Transverse colon (tissue), 4 donors: ENCODE data around the gene PTPRF. TPM values are rescaled to one million over a fixed set of nuclear protein-coding genes. Genes with fewer than 3 reads are reported as not detected.
A peak's percentile ranks its signal among the peaks of the same experiment; 100 is the strongest.

Source experiments
- DNase-seq: peaks from one replicate; pipeline ENCODE4 v3.0.0-alpha.2; 2019
- H3K27ac ChIP-seq, 4 donors: fragments of 200-600 bp; sonication (generic); 2 replicates each; pipeline ENCODE4 v1.5.1; 2016 to 2018; ENCODE audit warnings: inconsistent platforms in 4 of 4
- H3K27me3 ChIP-seq: fragments of 200-600 bp; sonication (generic); 2 replicates; pipeline ENCODE4 v1.5.1; 2017; ENCODE audit warnings: inconsistent platforms
- H3K36me3 ChIP-seq, 4 donors: fragments of 200-600 bp; sonication (generic); 2 replicates each; pipeline ENCODE4 v1.5.1; 2017 to 2019; ENCODE audit warnings: inconsistent platforms in 4 of 4
- H3K4me1 ChIP-seq, 4 donors: fragments of 200-600 bp; sonication (generic); 2 replicates each; pipeline ENCODE4 v1.5.1; 2017 to 2020; ENCODE audit warnings: inconsistent platforms in 4 of 4
- H3K4me3 ChIP-seq, 4 donors: fragments of 200-600 bp; sonication (generic); 1 replicate in 1 of 4; 2 replicates in 3 of 4; pipeline versions ENCODE4 v1.5.1 to v1.6.1; 2017 to 2019; ENCODE audit warnings: inconsistent platforms in 4 of 4
- H3K9me3 ChIP-seq, 2 donors: fragments of 200-600 bp; sonication (generic); 2 replicates each; pipeline ENCODE4 v1.5.1; 2017 to 2019; ENCODE audit warnings: inconsistent platforms in 2 of 2
- EP300 ChIP-seq: sonication (generic); formaldehyde crosslinking; IDR thresholded peaks from one replicate; pipeline ENCODE4 v1.6.1; 2017; ENCODE audit warnings: antibody characterized with exemption, low read depth
- POLR2A ChIP-seq: fragments of 450-650 bp; IDR thresholded peaks from one replicate; pipeline ENCODE4 v1.6.1; 2016; ENCODE audit warnings: antibody characterized with exemption, mild to moderate bottlenecking, moderate library complexity
- POLR2AphosphoS5 ChIP-seq, 3 donors: sonication (generic); formaldehyde crosslinking; IDR thresholded peaks; one replicate each; pipeline ENCODE4 v1.6.1; 2016; ENCODE audit warnings: antibody characterized with exemption in 3 of 3
- WGBS, 2 donors: methylation state at CpG; one replicate each; pipeline ENCODE4 v1.1.5; 2018; ENCODE audit warnings: low coverage in 1 of 2; 5-methylcytosine and 5-hydroxymethylcytosine counted together
- in situ Hi-C, 4 donors: fragments of 200-750 bp; cut with MboI; loops; one replicate each; pipeline versions ENCODE4 v1.15.0 to v1.15.1; 2017; ENCODE audit warnings: low sequenced_read_pairs in 3 of 4, low pct_ligation_motif_present in 1 of 4, low pct_unique_long_range_greater_than_20kb in 1 of 4
- intact Hi-C: fragments of 100-400 bp; cut with DNase I; formaldehyde crosslinking; loops from one replicate; pipeline ENCODE4 v1.15.1; 2023; ENCODE audit warnings: low total_unique reads
- total RNA-seq, 4 donors: library from RNA; depleted of rRNA; stranded (reverse); fragments of >200 nt; gene quantifications; one replicate each; pipeline ENCODE4 v1.1.0, GENCODE V29; 2016
- TF ChIP-seq, protein P1 (sequence below), 5 experiments: fragments of 200-600 bp in 3 of 5; fragments of 450-650 bp in 2 of 5; sonication (generic) in 3 of 5; IDR thresholded peaks; 1 replicate in 2 of 5; 2 replicates in 3 of 5; pipeline ENCODE4 v1.5.1; 2016 to 2017; ENCODE audit warnings: antibody characterized with exemption in 5 of 5, inconsistent platforms in 3 of 5, mild to moderate bottlenecking in 2 of 5, moderate library complexity in 1 of 5

The PTPRF gene
- total RNA-seq, 4 donors from 2014 or later, result 278 to 549 (median 404) TPM

DNA sequence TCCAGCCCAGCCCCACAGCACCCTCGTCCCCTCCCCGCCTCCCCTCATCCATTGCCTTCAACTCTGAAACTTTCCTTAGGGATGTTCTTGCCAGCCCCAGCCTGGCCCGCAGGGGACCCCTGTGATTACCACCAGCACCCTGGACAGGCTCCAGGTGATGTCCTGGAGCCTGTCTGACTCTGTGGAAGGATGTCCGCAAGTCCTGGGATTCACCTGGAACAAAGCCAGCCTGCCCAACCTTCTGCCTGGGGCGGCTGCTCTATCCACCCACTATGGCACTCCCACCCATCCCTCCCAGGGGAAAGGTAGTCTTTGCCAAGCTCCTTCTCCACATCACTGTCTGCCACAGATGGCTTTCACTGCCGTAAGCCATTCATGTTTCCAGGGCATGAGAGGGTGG is 24.4 kb upstream of the PTPRF start:
- WGBS, 2 donors, result 86% methylated on average over 6 of the region's 6 CpGs; no CpG with 5 or more reads in 1 of the 2 donors
- Histone ChIP-seq H3K9me3 (no peaks in the 10 kb centered on the region), H3K36me3 (no peaks in the 10 kb centered on the region), H3K27me3 (no peaks in the 10 kb centered on the region), H3K4me1 (peaks cover 0 to 7% (median 1%) of the 10 kb centered on the region in 4 donors), H3K4me3 (no peak overlapping the region), H3K27ac (no peak overlapping the region)
- intact Hi-C loops, result no loop called here
- in situ Hi-C loops, result no loop called here
- DNase-seq, result no peak
- TF ChIP-seq, protein P1, sequence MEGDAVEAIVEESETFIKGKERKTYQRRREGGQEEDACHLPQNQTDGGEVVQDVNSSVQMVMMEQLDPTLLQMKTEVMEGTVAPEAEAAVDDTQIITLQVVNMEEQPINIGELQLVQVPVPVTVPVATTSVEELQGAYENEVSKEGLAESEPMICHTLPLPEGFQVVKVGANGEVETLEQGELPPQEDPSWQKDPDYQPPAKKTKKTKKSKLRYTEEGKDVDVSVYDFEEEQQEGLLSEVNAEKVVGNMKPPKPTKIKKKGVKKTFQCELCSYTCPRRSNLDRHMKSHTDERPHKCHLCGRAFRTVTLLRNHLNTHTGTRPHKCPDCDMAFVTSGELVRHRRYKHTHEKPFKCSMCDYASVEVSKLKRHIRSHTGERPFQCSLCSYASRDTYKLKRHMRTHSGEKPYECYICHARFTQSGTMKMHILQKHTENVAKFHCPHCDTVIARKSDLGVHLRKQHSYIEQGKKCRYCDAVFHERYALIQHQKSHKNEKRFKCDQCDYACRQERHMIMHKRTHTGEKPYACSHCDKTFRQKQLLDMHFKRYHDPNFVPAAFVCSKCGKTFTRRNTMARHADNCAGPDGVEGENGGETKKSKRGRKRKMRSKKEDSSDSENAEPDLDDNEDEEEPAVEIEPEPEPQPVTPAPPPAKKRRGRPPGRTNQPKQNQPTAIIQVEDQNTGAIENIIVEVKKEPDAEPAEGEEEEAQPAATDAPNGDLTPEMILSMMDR (IDR thresholded peaks at IDR 0.05), result no peak
- TF ChIP-seq EP300, result no peak
- no peak for TF ChIP-seq POLR2A
- TF ChIP-seq POLR2AphosphoS5 (IDR thresholded peaks at IDR 0.05), result no peak

DNA sequence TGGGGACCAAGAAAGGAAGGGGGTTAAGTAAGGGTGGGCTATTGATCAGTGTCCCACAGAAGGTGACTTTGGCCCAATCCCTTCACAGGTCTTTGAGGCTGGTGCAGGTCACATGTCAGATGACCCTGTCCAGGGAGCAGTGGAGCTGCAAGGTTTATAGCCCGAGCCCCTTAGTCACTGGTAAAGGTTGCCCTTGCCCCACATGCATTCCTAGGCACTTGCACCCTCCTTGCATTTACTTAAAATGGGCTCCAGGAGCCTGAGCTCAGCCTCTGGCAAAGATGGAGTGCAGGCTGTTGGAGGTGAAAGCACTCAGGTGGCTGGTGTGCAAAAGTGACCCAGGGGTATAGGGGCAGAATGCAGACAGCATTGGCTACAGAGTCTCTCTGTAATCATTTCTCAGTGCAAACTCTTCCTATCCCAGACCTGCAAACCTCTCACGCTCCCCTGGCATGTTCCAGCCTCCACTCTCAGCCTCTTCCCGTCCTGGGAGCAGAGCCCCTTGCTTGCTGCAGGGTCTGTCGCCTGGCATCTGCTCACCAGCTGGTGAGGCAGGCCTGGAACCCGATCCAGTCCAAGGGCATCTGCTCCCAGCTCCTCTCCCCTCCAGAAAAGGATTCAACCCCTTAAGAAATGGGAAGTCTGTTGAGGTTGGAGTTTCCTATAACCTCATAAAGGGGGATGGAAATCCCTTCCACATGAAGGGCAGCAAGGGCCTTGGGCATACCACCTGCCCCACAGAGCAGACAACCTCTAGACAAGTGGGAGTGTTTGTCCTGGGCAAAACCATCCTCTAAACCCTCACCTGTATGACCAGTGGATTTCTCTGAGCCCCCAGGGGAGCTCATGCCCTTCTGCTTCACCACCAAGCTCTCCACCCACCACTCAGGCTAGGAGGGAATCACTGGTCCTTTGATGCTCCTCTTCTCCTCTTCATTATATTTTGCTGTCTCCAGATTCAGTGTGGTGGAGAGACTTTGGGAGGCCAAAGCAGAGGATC is 23.1 kb upstream of the PTPRF start:
- WGBS, 2 donors, result 88 to 100% methylated on average over 1 to 5 of the region's 5 CpGs
- DNase-seq, result no peak

DNA sequence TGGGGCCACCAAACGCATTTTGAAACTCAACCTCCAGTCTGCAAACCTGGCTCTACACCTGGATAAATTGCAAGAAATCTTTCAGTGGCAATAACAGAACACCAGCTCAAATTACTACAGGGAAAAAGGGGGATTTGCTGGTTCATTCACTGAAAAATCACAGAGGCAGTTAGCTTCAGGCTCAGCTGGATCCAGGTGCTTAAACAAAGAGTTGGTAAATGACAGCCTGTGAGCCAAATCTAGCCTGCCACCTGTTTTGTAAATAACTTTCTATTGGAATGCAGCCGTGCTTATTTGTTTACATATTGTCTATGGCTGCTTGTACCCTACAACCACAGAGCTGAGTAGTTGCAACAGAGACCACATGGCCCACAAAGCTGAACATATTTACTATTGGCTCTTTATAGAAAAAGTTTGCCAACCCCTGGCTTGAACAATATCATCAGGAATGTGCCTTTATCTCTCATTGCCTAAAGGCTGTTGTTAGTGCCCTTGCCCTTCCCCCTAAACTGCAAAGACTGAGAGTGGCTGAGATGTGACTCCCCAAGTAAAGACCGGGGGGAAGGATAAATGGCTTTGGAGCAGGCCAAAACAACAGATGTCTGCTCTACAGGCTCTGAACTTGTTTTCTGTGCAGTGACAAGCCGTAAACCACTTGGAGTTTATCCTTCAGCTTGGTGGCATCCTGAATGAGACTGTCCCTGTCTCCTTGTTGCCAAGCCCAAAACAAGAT is 21.5 kb upstream of the PTPRF start:
- Histone ChIP-seq H3K27me3 (no peaks in the 10 kb centered on the region), H3K4me3 (no peak overlapping the region), H3K9me3 (no peaks in the 10 kb centered on the region), H3K4me1 (peaks cover 0 to 27% (median 19%) of the 10 kb centered on the region in 4 donors), H3K27ac (peak overlapping the region in 1 of 4 donors; percentile 28), H3K36me3 (no peaks in the 10 kb centered on the region)
- in situ Hi-C loops (no loop called here), intact Hi-C loops (no loop called here)
- DNase-seq, result no peak
- TF ChIP-seq, protein P1 (IDR thresholded peaks at IDR 0.05), result no peak
- no peak for TF ChIP-seq EP300
- no peak for TF ChIP-seq POLR2A
- no peak for TF ChIP-seq POLR2AphosphoS5 (IDR thresholded peaks at IDR 0.05)
- WGBS, 2 donors, result 0 to 69% methylated on average over 1 to 4 of the region's 4 CpGs

More for the DNA sequence above, 23.1 kb upstream of the PTPRF start:
- no peak overlapping the region for H3K27ac ChIP-seq
- H3K36me3 ChIP-seq, result no peaks in the 10 kb centered on the region
- H3K9me3 ChIP-seq, result no peaks in the 10 kb centered on the region
- H3K4me3 ChIP-seq, result no peak overlapping the region
- intact Hi-C loops, result no loop called here
- H3K4me1 ChIP-seq, result peaks cover 0 to 17% (median 10%) of the 10 kb centered on the region in 4 donors
- in situ Hi-C loops, result no loop called here
- no peaks in the 10 kb centered on the region for H3K27me3 ChIP-seq
- no peak for TF ChIP-seq POLR2AphosphoS5 (IDR thresholded peaks at IDR 0.05)
- no peak for TF ChIP-seq POLR2A
- TF ChIP-seq, protein P1 (IDR thresholded peaks at IDR 0.05), result no peak
- no peak for TF ChIP-seq EP300

DNA sequence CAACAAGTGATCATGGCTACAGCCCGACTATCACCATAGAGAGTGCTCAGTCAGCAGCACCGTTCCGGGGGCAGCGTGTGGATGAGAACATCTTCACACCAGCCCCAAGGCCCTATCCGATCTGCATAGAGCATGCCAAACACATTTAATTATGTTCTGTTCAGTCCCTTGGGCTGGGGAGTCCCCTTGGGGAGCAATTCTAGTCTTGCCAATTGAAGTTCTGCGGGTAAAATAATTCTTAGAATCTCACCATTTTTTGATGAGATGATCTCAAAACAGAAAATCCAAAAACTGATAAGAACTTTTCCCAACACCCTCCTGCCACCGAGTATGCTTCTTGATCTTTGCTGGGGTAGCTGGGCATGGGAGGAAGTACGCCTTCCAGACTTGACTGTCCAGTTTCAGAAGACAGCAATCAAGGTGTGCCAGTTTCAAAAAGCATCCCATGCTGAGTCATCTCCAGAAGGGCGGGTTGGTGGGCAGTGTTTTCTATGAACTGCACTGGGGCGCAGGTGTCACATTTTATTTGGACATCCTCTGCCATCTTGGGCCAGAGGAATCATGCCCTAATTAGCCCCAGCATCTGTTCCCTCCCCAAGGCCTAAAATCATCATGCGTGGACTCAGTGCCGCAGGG is 20.8 kb upstream of the PTPRF start:
- H3K27me3 ChIP-seq, result no peaks in the 10 kb centered on the region
- no peaks in the 10 kb centered on the region for H3K9me3 ChIP-seq
- intact Hi-C loops (no loop called here), in situ Hi-C loops (no loop called here)
- H3K36me3 ChIP-seq, result no peaks in the 10 kb centered on the region
- WGBS, 2 donors, result 66 to 90% methylated on average over 2 to 12 of the region's 12 CpGs
- no peak overlapping the region for H3K4me3 ChIP-seq
- TF ChIP-seq, protein P1 (IDR thresholded peaks at IDR 0.05), result no peak
- peak overlapping the region in 2 of 4 donors; percentile 28 to 33 for H3K27ac ChIP-seq
- peaks cover 0 to 27% (median 19%) of the 10 kb centered on the region in 4 donors for H3K4me1 ChIP-seq
- DNase-seq, result peak; percentile 54
